Measurements from ENCODE around the gene COL27A1. TPM values are rescaled to one million over a fixed set of nuclear protein-coding genes. Genes with fewer than 3 reads are reported as not detected.

Gene COL27A1
- total and polyA plus RNA-seq, 9 of the 15 experiments (the other 6 are each of a cell fraction or from before 2014, with no cell fraction given), result 0.07 TPM; not detected in 8

GRCh38 chr9:114168281-114169028 lies 13.1 kb downstream of the COL27A1 start (continued):
- no peak for TF ChIP-seq RREB1 (CRISPR knock-in tag; IDR thresholded peaks at IDR 0.05)
- no peak for TF ChIP-seq SIN3B (IDR thresholded peaks at IDR 0.05; ENCODE audit: low read depth)

Measured in K562 (cell line).